Activated T-helper 9 cell treated with anti-CD3 and anti-CD28 coated beads, Interleukin-2, amount 50 U/mL, for 16 hours (primary cell): Measurements from ENCODE around the gene SUPT6H.

Experiments used
- DNase-seq: peaks from one replicate; pipeline ENCODE4 v3.0.0-alpha.2; 2020; ENCODE audit warnings: low read depth

SUPT6H gene

GRCh38 chr17:28737770-28738679, 76.0 kb downstream of the SUPT6H start:
- DNase-seq, result no peak

DNA sequence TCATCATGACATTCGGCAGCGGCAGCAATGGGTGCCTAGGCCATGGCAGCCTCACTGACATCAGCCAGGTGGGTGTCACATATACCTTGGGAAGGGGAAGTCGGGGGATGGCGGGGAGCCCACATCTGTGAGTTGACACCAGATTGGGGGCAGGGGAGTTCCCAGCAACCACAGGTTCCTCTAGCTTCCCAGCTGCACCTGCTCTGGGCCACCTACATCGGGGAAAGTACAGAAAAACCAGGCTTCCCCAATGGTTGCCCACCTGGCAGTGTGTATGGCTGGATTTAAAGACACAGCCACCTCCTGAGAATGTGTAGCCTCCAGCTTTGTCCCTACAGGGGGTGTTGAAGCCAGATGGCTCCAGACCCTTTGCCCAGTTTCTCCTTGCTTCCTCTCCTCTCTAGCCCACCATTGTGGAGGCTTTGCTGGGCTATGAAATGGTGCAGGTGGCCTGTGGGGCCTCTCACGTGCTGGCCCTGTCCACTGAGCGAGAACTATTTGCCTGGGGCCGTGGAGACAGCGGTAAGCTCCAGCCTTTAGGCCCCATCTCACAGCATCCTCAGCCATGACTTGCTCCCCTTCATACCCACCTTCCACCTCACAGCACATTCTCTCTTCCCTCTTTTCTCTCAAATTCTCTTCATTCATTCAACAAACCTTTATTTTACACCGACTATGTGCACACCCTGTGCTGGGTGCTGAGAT, 76.8 kb downstream of the SUPT6H start:
- DNase-seq, result peak; percentile 48

- no peak for DNase-seq
Measured at GRCh38 chr17:28740406-28741357, 78.7 kb downstream of the SUPT6H start.

DNA sequence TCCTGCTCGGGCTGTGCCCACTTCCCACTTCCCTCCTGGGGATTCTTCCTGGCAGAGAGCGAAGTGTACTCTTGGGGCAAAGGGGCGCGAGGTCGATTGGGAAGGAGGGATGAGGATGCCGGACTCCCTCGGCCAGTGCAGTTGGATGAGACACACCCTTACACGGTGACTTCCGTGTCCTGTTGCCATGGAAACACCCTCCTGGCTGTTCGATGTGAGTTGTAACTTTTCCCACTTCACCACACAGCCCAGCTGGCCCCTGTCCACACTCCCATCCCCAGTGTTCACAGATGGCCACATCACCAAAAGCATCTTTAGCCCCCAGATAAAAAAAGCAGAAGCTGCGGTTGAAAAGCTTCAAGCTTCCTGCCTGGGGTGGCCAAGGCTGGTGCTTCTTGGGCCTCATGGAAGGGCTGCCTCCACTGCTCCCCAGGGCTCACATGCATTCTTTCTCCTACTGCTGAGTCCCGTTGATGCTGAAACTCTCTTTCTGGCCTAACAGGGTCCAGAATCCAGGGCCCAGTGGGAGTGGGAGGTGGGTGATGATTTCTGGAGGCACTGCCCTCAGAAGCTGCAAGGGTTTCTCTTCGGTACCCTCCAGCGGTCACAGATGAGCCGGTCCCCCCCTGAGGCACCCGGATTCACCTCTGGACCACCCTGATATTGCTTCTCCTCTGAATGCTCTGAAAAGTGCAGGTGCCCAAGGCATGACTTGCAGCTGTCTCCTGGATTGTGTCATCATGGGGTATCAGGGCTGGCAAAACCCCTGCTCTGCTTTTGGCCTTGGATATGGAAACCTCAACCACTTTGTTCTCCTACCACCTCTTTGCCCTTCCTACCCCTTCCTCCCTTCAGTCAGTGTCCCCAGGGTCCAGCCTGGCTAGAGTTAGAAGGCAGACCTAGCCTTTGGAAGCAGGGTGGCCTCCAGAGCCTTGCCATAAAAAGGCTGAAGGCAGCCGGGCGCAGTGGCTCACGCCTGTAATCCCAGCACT, 79.6 kb downstream of the SUPT6H start:
- no peak for DNase-seq

DNA sequence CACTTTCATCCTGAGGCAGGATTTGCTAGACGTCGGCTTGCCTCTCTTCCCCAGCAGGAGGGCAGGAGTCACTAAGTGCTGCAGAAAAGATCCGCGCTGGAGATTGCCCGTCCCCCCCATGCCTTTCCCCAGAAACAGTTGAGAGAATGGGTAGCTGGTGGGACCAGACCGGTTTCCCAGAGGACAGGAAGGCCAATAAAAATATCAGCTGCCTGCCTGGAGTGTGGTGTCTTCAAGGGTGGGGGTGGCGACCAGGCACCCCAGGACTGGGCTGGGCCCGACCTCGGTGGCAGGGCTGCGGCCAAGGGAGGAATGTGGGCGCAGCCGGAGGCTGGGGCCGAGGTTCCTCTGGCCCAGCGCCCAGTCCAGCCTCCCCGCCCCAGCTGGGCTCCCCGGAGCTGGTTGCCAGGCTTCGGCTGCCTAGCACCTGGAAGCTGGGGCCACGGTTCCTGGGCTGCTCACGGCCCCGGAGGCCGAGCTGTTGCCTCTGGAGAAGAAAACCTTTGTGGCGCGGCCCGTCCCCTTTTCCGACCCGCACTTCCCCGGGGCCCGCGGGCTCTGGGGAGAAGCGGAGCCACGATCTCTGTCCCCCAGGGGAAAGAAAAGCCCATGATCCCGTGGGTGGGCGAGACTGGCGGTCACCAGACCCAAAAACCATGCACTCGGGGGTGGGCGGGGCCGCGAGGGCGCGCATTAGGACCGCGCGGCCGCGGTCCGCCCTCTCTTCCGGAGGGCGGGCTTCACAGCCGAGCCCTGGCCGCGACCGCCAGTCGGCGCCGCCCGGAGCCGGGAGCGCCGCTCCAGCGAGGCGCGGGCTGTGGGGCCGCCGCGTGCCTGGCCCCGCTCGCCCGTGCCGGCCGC, 81.5 kb downstream of the SUPT6H start, which contains the start of gene TRAF4:
TRAF4 (plus strand) TSS at position 769 of the 861 bp plus-strand sequence. CDS start 102 bp downstream, outside the sequence.
- peak; percentile 73 for DNase-seq

- DNase-seq, result peak; percentile 66
Measured at GRCh38 chr17:28744104-28744971, 82.3 kb downstream of the SUPT6H start.

- no peak for DNase-seq
Measured at GRCh38 chr17:28744972-28745785, 83.2 kb downstream of the SUPT6H start.

GRCh38 chr17:28745786-28746411, 83.9 kb downstream of the SUPT6H start:
- no peak for DNase-seq

- DNase-seq, result no peak
Measured at GRCh38 chr17:28746611-28747050, 84.6 kb downstream of the SUPT6H start.

DNA sequence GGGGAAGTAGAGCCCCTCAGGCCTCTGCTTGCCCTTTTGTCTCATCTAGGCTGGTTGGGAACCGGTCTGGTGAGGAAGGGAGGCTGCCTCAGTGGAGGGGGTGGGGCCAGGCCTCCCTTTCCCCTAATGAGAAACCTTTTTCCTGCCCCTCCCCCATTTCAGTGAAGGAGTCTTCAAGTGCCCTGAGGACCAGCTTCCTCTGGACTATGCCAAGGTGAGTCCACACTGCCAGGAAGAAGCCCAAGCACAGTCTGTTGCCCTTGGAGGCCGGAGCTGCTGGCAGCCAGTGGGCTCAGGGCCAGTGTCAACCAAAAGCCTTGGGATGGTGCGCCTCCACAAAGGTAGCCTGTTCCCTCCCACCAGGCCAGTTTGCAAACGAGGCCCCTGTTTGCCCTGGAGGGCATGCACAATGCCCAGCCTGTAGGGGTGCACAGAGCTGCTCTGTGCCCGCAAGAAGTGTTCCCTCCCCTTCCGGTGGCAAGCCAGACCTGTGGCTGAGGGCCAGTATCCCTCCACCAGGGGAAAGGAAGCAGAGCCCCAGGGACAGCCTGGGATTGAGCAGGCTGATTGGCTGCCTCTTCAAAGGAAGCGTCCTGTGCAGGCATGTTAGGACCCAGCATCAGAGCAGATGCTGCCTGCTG, 85.2 kb downstream of the SUPT6H start:
- no peak for DNase-seq

DNA sequence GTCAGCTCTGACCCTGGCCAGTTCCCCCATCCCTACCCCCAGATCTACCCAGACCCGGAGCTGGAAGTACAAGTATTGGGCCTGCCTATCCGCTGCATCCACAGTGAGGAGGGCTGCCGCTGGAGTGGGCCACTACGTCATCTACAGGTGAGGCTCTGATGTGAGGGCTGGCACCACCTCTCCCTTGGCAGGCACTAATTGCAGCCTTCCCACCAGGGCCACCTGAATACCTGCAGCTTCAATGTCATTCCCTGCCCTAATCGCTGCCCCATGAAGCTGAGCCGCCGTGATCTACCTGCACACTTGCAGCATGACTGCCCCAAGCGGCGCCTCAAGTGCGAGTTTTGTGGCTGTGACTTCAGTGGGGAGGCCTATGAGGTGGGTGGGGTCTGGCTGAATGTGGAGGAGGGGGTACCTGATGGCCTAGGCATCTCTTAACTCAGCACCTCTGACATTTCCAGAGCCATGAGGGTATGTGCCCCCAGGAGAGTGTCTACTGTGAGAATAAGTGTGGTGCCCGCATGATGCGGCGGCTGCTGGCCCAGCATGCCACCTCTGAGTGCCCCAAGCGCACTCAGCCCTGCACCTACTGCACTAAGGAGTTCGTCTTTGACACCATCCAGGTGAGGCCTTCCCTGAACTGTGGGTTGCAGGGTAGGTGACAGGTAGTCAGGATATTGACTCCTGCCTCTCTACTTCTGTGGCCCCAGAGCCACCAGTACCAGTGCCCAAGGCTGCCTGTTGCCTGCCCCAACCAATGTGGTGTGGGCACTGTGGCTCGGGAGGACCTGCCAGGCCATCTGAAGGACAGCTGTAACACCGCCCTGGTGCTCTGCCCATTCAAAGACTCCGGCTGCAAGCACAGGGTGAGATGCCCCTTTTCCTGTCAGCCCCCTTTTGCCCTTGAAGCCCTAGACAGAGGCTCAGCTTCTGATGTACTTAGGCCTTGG, 86.1 kb downstream of the SUPT6H start:
- no peak for DNase-seq

- DNase-seq, result no peak
Measured at GRCh38 chr17:28748852-28749515, 87.0 kb downstream of the SUPT6H start.

DNA sequence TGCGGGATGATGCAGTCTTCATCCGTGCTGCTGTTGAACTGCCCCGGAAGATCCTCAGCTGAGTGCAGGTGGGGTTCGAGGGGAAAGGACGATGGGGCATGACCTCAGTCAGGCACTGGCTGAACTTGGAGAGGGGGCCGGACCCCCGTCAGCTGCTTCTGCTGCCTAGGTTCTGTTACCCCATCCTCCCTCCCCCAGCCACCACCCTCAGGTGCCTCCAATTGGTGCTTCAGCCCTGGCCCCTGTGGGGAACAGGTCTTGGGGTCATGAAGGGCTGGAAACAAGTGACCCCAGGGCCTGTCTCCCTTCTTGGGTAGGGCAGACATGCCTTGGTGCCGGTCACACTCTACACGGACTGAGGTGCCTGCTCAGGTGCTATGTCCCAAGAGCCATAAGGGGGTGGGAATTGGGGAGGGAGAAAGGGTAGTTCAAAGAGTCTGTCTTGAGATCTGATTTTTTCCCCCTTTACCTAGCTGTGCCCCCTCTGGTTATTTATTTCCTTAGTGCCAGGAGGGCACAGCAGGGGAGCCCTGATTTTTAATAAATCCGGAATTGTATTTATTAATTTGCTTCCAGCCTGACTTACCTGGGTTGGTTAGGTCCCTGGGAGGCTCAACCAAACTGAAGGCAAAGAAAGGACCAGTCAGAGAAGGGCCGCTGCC, 87.6 kb downstream of the SUPT6H start:
- DNase-seq, result no peak
